ENCODE results near the gene NELFA.

The NELFA gene

GRCh38 chr4:2008921-2009650, at the start of gene NELFA:
NELFA (minus strand) TSS chr4:2008974; CDS start chr4:2008959, 15 bp downstream.
- DNase-seq, result peak; percentile 97

- no peak for DNase-seq
Observed at GRCh38 chr4:2057382-2058065, 48.8 kb upstream of the NELFA start.

- no peak for DNase-seq
Observed at GRCh38 chr4:2054217-2054616, 45.4 kb upstream of the NELFA start.

- DNase-seq, result no peak
Observed at GRCh38 chr4:2051086-2051485, 42.3 kb upstream of the NELFA start.

GRCh38 chr4:2049811-2050210, 41.0 kb upstream of the NELFA start:
- DNase-seq, result no peak

GRCh38 chr4:2049381-2049780, 40.6 kb upstream of the NELFA start:
- no peak for DNase-seq

- DNase-seq, result no peak
Observed at GRCh38 chr4:2048831-2049230, 40.1 kb upstream of the NELFA start.

GRCh38 chr4:2047781-2048581, 39.2 kb upstream of the NELFA start:
- no peak for DNase-seq

- DNase-seq, result no peak
Observed at GRCh38 chr4:2047031-2047660, 38.4 kb upstream of the NELFA start.

GRCh38 chr4:2046031-2046961, 37.5 kb upstream of the NELFA start:
- no peak for DNase-seq

GRCh38 chr4:2045518-2045951, 36.8 kb upstream of the NELFA start:
- DNase-seq, result no peak

GRCh38 chr4:2044542-2045517, 36.1 kb upstream of the NELFA start:
- DNase-seq, result no peak

- DNase-seq, result no peak
Observed at GRCh38 chr4:2044119-2044485, 35.3 kb upstream of the NELFA start.

GRCh38 chr4:2043396-2044118, 34.8 kb upstream of the NELFA start:
- DNase-seq, result no peak

- DNase-seq, result no peak
Observed at GRCh38 chr4:2042947-2043395, 34.2 kb upstream of the NELFA start.

- peak; percentile 55 for DNase-seq
Observed at GRCh38 chr4:2042204-2042946, 33.6 kb upstream of the NELFA start.

GRCh38 chr4:2041239-2042130, 32.7 kb upstream of the NELFA start:
- DNase-seq, result peak; percentile 92

All from stimulated activated CD8-positive, alpha-beta memory T cell treated with anti-CD3 and anti-CD28 coated beads, Interleukin-4, amount 100 ng/mL, for 48 hours (primary cell).